ENCODE data around the gene PDK1.
"Not testable (repeated sequence)": the region's sequence is repeated elsewhere in the genome, so short reads cannot be mapped to it uniquely, and the experiment has no call there.

Gene PDK1

GRCh38 chr2:172588931-172589330 is 33.0 kb downstream of the PDK1 start:
- Histone ChIP-seq H3K27me3 (no peaks in the 10 kb centered on the region), H3K36me3 (peaks cover 15 to 38% (median 32%) of the 10 kb centered on the region in 3 donors), H3K27ac (no peak overlapping the region), H3K9me3 (no peaks in the 10 kb centered on the region), H3K4me1 (peaks cover 0 to 9% (median 2%) of the 10 kb centered on the region in 4 donors), H3K4me3 (no peak overlapping the region)
- TF ChIP-seq CTCF (IDR thresholded peaks at IDR 0.05) = no peak
- intact Hi-C loops (cut with DNase I; ENCODE audit: low total_unique reads) = no loop called here
- DNase-seq = no peak

- DNase-seq; H3K4me3 ChIP-seq; H3K9me3 ChIP-seq; intact Hi-C loops (cut with DNase I; ENCODE audit: low total_unique reads); H3K27me3 ChIP-seq: not testable (repeated sequence)
- Histone ChIP-seq H3K4me1 (peaks cover 0 to 14% (median 4%) of the 10 kb centered on the region in 4 donors), H3K27ac (peak overlapping the region in 1 of 2 donors; percentile 70), H3K36me3 (peaks cover 12 to 35% (median 32%) of the 10 kb centered on the region in 3 donors)
Observed at GRCh38 chr2:172591386-172591785, 35.5 kb downstream of the PDK1 start.

- H3K4me3 ChIP-seq, H3K9me3 ChIP-seq, DNase-seq, H3K27me3 ChIP-seq: not testable (repeated sequence)
- peak overlapping the region in 1 of 2 donors; percentile 70 for H3K27ac ChIP-seq
- H3K4me1 ChIP-seq = peaks cover 0 to 14% (median 4%) of the 10 kb centered on the region in 4 donors
- peaks cover 8 to 35% (median 32%) of the 10 kb centered on the region in 3 donors for H3K36me3 ChIP-seq
- intact Hi-C loops (cut with DNase I; ENCODE audit: low total_unique reads) = loop anchor here (2.0 kb wide), 1 partner anchor 35 kb away; the partner anchor contains the start of gene PDK1
Observed at GRCh38 chr2:172592190-172592589, 36.3 kb downstream of the PDK1 start.

- Histone ChIP-seq H3K9me3 (no peaks in the 10 kb centered on the region), H3K4me1 (peaks cover 0 to 57% (median 5%) of the 10 kb centered on the region in 4 donors), H3K27ac (no peak overlapping the region), H3K36me3 (peaks cover 0 to 14% (median 12%) of the 10 kb centered on the region in 3 donors), H3K27me3 (no peaks in the 10 kb centered on the region), H3K4me3 (no peak overlapping the region)
- no peak for DNase-seq
- no peak for TF ChIP-seq CTCF (IDR thresholded peaks at IDR 0.05)
- intact Hi-C loops (cut with DNase I; ENCODE audit: low total_unique reads) = no loop called here
Observed at GRCh38 chr2:172596776-172597175, 40.9 kb downstream of the PDK1 start.

- Histone ChIP-seq H3K4me1 (peaks cover 0 to 57% (median 5%) of the 10 kb centered on the region in 4 donors), H3K27me3 (no peaks in the 10 kb centered on the region), H3K4me3 (no peak overlapping the region), H3K36me3 (peaks cover 0 to 14% (median 12%) of the 10 kb centered on the region in 3 donors), H3K27ac (peak overlapping the region in 1 of 2 donors; percentile 3), H3K9me3 (no peaks in the 10 kb centered on the region)
- no peak for TF ChIP-seq CTCF (IDR thresholded peaks at IDR 0.05)
- intact Hi-C loops (cut with DNase I; ENCODE audit: low total_unique reads) = no loop called here
- DNase-seq = no peak
Observed at GRCh38 chr2:172597176-172597842, 41.4 kb downstream of the PDK1 start.

GRCh38 chr2:172599947-172600346 is 44.1 kb downstream of the PDK1 start:
- Histone ChIP-seq H3K4me1 (peaks cover 0 to 43% (median 1%) of the 10 kb centered on the region in 4 donors), H3K27me3 (no peaks in the 10 kb centered on the region), H3K36me3 (peaks cover 0 to 28% (median 12%) of the 10 kb centered on the region in 3 donors), H3K4me3 (no peak overlapping the region), H3K27ac (peak overlapping the region in 1 of 2 donors; percentile 23), H3K9me3 (no peaks in the 10 kb centered on the region)
- DNase-seq = no peak
- no peak for TF ChIP-seq CTCF (IDR thresholded peaks at IDR 0.05)
- intact Hi-C loops (cut with DNase I; ENCODE audit: low total_unique reads) = no loop called here
